NCI-H748 treated with DMSO at 0.1 percent for 48 hours (cell line): ENCODE results near the gene OBP2B.
A peak's percentile ranks its signal among the peaks of the same experiment; 100 is the strongest.

ENCODE experiments used
- DNase-seq: peaks from one replicate; lab custom pipeline; 2025; lab: John Stamatoyannopoulos, UW

OBP2B gene

GRCh38 chr9:133167096-133167730, 41.8 kb downstream of the OBP2B start:
- no peak for DNase-seq

- DNase-seq = no peak
Observed at GRCh38 chr9:133166392-133166791, 42.7 kb downstream of the OBP2B start.

- DNase-seq = no peak
Observed at GRCh38 chr9:133165452-133165730, 43.7 kb downstream of the OBP2B start.

GRCh38 chr9:133164191-133164590, 44.9 kb downstream of the OBP2B start:
- no peak for DNase-seq

GRCh38 chr9:133163504-133164172, 45.4 kb downstream of the OBP2B start, which contains the start of gene GBGT1:
GBGT1 (minus strand) TSS chr9:133163914; CDS start chr9:133162412, 1,502 bp downstream.
- DNase-seq = no peak

GRCh38 chr9:133162861-133163503, 46.1 kb downstream of the OBP2B start:
- DNase-seq = no peak

GRCh38 chr9:133161547-133161950, 47.5 kb downstream of the OBP2B start:
- no peak for DNase-seq

GRCh38 chr9:133160742-133161546, 48.1 kb downstream of the OBP2B start:
- DNase-seq = peak; percentile 37

GRCh38 chr9:133158695-133159094, 50.4 kb downstream of the OBP2B start:
- DNase-seq = no peak
